ENCODE data around the gene HELZ. TPM values are rescaled to one million over a fixed set of nuclear protein-coding genes. Genes with fewer than 3 reads are reported as not detected.

The HELZ gene
- polyA plus RNA-seq, 3 donors = 24.8 to 44.1 (median 39.9) TPM

DNA sequence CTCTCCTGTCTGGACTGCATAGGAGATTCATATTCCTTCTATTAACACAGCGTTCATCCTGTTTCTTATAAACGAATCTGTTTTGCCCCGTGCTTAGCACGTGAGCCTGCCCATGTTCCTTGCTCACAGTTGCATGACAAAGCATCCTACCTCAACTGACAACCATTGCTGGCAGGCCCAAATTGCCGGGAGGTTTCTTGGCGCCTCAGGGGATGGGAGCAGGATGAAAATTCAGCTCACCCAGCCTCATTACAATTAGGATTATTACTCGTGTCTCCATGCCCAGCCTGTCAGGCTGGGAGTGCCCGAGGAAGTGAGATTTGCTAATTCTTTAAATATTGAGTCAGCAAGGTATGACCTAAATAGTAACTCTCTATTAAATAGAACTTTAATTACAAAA is 36.7 kb upstream of the HELZ start:
- TF ChIP-seq, protein P1, sequence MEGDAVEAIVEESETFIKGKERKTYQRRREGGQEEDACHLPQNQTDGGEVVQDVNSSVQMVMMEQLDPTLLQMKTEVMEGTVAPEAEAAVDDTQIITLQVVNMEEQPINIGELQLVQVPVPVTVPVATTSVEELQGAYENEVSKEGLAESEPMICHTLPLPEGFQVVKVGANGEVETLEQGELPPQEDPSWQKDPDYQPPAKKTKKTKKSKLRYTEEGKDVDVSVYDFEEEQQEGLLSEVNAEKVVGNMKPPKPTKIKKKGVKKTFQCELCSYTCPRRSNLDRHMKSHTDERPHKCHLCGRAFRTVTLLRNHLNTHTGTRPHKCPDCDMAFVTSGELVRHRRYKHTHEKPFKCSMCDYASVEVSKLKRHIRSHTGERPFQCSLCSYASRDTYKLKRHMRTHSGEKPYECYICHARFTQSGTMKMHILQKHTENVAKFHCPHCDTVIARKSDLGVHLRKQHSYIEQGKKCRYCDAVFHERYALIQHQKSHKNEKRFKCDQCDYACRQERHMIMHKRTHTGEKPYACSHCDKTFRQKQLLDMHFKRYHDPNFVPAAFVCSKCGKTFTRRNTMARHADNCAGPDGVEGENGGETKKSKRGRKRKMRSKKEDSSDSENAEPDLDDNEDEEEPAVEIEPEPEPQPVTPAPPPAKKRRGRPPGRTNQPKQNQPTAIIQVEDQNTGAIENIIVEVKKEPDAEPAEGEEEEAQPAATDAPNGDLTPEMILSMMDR (IDR thresholded peaks at IDR 0.05) = no peak
- H3K9ac ChIP-seq (ENCODE audit: insufficient read depth, low read length, poor library complexity, severe bottlenecking) = no peak overlapping the region
- H3K4me3 ChIP-seq (replicated peaks in 1 of 3; ENCODE audit: low read depth in 2 of 3, low read length in 3 of 3) = no peak overlapping the region
- H2AFZ ChIP-seq (ENCODE audit: insufficient read depth, low read depth, low read length, poor library complexity, severe bottlenecking) = no peak overlapping the region
- no peaks in the 10 kb centered on the region for H4K20me1 ChIP-seq (ENCODE audit: insufficient read depth, low read length)
- peaks cover 7% of the 10 kb centered on the region for H3K4me1 Mint-ChIP-seq
- intact Hi-C loops (cut with micrococcal nuclease) = loop anchor here in 1 of 2 donors (10.0 kb wide), 1 partner anchor 47 kb away; no protein-coding TSS in a partner anchor
- H3K27me3 ChIP-seq (ENCODE audit: control insufficient read depth in 2 of 2, insufficient read depth in 2 of 2, low read length in 2 of 2) = no peaks in the 10 kb centered on the region
- peaks cover 0 to 4% (median 4%) of the 10 kb centered on the region in 3 donors for H3K27me3 Mint-ChIP-seq (ENCODE audit: low read depth in 3 of 3)
- H3K9me3 Mint-ChIP-seq = peaks cover 0 to 4% (median 0%) of the 10 kb centered on the region in 7 donors
- no peak overlapping the region for H3K4me2 ChIP-seq (replicated peaks; ENCODE audit: extremely low read depth, low read length, poor library complexity, severe bottlenecking)
- no peak overlapping the region for H3K27ac ChIP-seq (ENCODE audit: low read depth in 1 of 2, low read length in 2 of 2)
- H3K4me1 ChIP-seq (ENCODE audit: control insufficient read depth in 1 of 2, insufficient read depth in 2 of 2, low read length in 2 of 2) = peaks cover 6 to 7% of the 10 kb centered on the region in 2 donors
- no peaks in the 10 kb centered on the region for H3K36me3 Mint-ChIP-seq
- H3K4me3 Mint-ChIP-seq = no peak overlapping the region
- WGBS (ENCODE audit: insufficient coverage) = 74% methylated on average over 2 of the region's 8 CpGs
- H3K9me3 ChIP-seq (replicated peaks in 1 of 2; ENCODE audit: control insufficient read depth in 1 of 2, insufficient read depth in 1 of 2, low read length in 2 of 2) = no peaks in the 10 kb centered on the region
- H3K79me2 ChIP-seq (ENCODE audit: insufficient read depth, low read length) = no peaks in the 10 kb centered on the region
- H3K36me3 ChIP-seq (replicated peaks in 1 of 2; ENCODE audit: control insufficient read depth in 1 of 2, insufficient read depth in 2 of 2, low read length in 2 of 2) = no peaks in the 10 kb centered on the region
- DNase-seq = no peak
- no peak overlapping the region for H3K27ac Mint-ChIP-seq

GRCh38 chr17:67281053-67281452 is 36.1 kb upstream of the HELZ start:
- Histone ChIP-seq H3K9ac (ENCODE audit: insufficient read depth, low read length, poor library complexity, severe bottlenecking) (no peak overlapping the region), H3K27ac (ENCODE audit: low read depth in 1 of 2, low read length in 2 of 2) (no peak overlapping the region), H2AFZ (ENCODE audit: insufficient read depth, low read depth, low read length, poor library complexity, severe bottlenecking) (no peak overlapping the region), H3K36me3 (replicated peaks in 1 of 2; ENCODE audit: control insufficient read depth in 1 of 2, insufficient read depth in 2 of 2, low read length in 2 of 2) (no peaks in the 10 kb centered on the region), H3K9me3 (replicated peaks in 1 of 2; ENCODE audit: control insufficient read depth in 1 of 2, insufficient read depth in 1 of 2, low read length in 2 of 2) (no peaks in the 10 kb centered on the region), H3K4me2 (replicated peaks; ENCODE audit: extremely low read depth, low read length, poor library complexity, severe bottlenecking) (no peak overlapping the region), H3K4me3 (replicated peaks in 1 of 3; ENCODE audit: low read depth in 2 of 3, low read length in 3 of 3) (no peak overlapping the region), H3K4me1 (ENCODE audit: control insufficient read depth in 1 of 2, insufficient read depth in 2 of 2, low read length in 2 of 2) (peaks cover 6 to 7% of the 10 kb centered on the region in 2 donors), H3K27me3 (ENCODE audit: control insufficient read depth in 2 of 2, insufficient read depth in 2 of 2, low read length in 2 of 2) (no peaks in the 10 kb centered on the region), H4K20me1 (ENCODE audit: insufficient read depth, low read length) (no peaks in the 10 kb centered on the region), H3K79me2 (ENCODE audit: insufficient read depth, low read length) (no peaks in the 10 kb centered on the region)
- intact Hi-C loops (cut with micrococcal nuclease) = loop anchor here in 1 of 2 donors (10.0 kb wide), 1 partner anchor 46 kb away; no protein-coding TSS in a partner anchor
- no peaks in the 10 kb centered on the region for H3K36me3 Mint-ChIP-seq
- TF ChIP-seq, protein P1 (IDR thresholded peaks at IDR 0.05) = no peak
- peaks cover 0 to 4% (median 4%) of the 10 kb centered on the region in 3 donors for H3K27me3 Mint-ChIP-seq (ENCODE audit: low read depth in 3 of 3)
- whole genome bisulfite sequencing (ENCODE audit: insufficient coverage) = 89% methylated on average over 3 of the region's 3 CpGs
- H3K4me1 Mint-ChIP-seq = peaks cover 7% of the 10 kb centered on the region
- H3K9me3 Mint-ChIP-seq = peaks cover 0 to 6% (median 0%) of the 10 kb centered on the region in 7 donors
- DNase-seq = no peak
- H3K4me3 Mint-ChIP-seq = no peak overlapping the region
- peak overlapping the region in 1 of 7 donors; percentile 20 for H3K27ac Mint-ChIP-seq

Data from CD14-positive monocyte (primary cell).